SK-N-MC (cell line): ENCODE measurements around the gene OR5T2.
"Not testable (repeated sequence)": the region's sequence is repeated elsewhere in the genome, so short reads cannot be mapped to it uniquely, and the experiment has no call there.

Experiments used
- EZH2 ChIP-seq: fragments of 200-600 bp; sonication (generic); IDR thresholded peaks from one replicate; pipeline ENCODE4 v1.6.1; 2017; ENCODE audit warnings: antibody characterized with exemption
- FOXP2 ChIP-seq: optimal IDR thresholded peaks from 2 replicates; pipeline ENCODE3; 2011; ENCODE audit warnings: mild to moderate bottlenecking, moderate library complexity; ENCODE audit not compliant: insufficient read depth; ENCODE audit errors: extremely low read length, control extremely low read depth
- POLR2AphosphoS5 ChIP-seq: IDR thresholded peaks from 2 replicates; pipeline ENCODE4 v1.6.1; 2012; ENCODE audit warnings: mild to moderate bottlenecking, low read depth, low read length, borderline replicate concordance

DNA sequence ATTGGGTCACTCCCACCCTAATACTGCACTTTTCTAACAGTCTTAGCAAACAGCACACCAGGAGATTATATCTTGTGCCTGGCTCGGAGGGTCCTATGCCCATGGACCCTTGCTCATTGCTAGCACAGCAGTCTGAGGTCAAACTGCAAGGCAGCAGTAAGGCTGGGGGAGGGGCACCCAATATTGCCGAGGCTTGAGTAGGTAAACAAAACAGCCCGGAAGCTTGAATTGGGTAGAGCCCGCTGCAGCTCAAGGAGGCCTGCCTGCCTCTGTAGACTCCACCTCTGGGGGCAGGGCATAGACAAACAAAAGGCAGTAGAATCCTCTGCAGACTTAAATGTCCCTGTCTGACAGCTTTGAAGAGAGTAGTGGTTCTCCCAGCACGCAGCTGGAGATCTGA, 14.3 kb downstream of the OR5T2 start:
- TF ChIP-seq EZH2, POLR2AphosphoS5, FOXP2: not testable (repeated sequence)
